ENCODE results near the gene MACF1.

The MACF1 gene

GRCh38 chr1:39226836-39227235 is 22.3 kb downstream of the MACF1 start:
- no peaks in the 10 kb centered on the region for H3K9me3 ChIP-seq (ENCODE audit: severe bottlenecking)
- H3K4me3 ChIP-seq (ENCODE audit: low read depth, low read length), result no peak overlapping the region
- no peak for TF ChIP-seq CTCF (IDR thresholded peaks at IDR 0.05; ENCODE audit: low read depth, low read length)
- DNase-seq, result no peak
- H3K27me3 ChIP-seq (ENCODE audit: insufficient read depth, low read depth, severe bottlenecking), result no peaks in the 10 kb centered on the region
- H3K36me3 ChIP-seq, result peaks cover 7% of the 10 kb centered on the region
- H3K27ac ChIP-seq, result no peak overlapping the region

DNA sequence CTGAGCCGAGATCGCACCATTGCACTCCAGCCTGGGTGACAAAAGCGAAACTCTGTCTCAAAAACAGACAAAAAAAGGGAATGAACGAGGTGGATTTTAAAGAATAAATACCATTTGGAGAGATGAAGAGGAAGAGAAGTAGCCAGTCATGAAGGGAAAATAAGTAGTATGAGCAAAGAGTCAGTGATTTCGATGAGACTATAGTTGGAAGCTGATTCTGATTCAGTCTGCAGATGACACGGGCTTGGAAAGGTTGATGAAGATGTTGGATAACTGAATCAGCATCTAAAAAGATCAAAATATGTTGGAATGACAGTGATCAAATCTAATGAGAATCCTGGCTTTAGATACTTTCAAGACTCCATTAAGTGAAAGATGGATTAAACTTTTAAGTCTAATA is 23.8 kb downstream of the MACF1 start:
- H3K27me3 ChIP-seq (ENCODE audit: insufficient read depth, low read depth, severe bottlenecking), result no peaks in the 10 kb centered on the region
- DNase-seq, result no peak
- peaks cover 17% of the 10 kb centered on the region for H3K36me3 ChIP-seq
- TF ChIP-seq CTCF (IDR thresholded peaks at IDR 0.05; ENCODE audit: low read depth, low read length), result no peak
- no peaks in the 10 kb centered on the region for H3K9me3 ChIP-seq (ENCODE audit: severe bottlenecking)
- no peak overlapping the region for H3K27ac ChIP-seq
- no peak overlapping the region for H3K4me3 ChIP-seq (ENCODE audit: low read depth, low read length)

GRCh38 chr1:39229504-39229903 is 25.0 kb downstream of the MACF1 start:
- H3K36me3 ChIP-seq, result peaks cover 19% of the 10 kb centered on the region
- H3K27ac ChIP-seq, result no peak overlapping the region
- no peaks in the 10 kb centered on the region for H3K9me3 ChIP-seq (ENCODE audit: severe bottlenecking)
- H3K27me3 ChIP-seq (ENCODE audit: insufficient read depth, low read depth, severe bottlenecking), result no peaks in the 10 kb centered on the region
- DNase-seq, result no peak
- no peak for TF ChIP-seq CTCF (IDR thresholded peaks at IDR 0.05; ENCODE audit: low read depth, low read length)
- no peak overlapping the region for H3K4me3 ChIP-seq (ENCODE audit: low read depth, low read length)

DNA sequence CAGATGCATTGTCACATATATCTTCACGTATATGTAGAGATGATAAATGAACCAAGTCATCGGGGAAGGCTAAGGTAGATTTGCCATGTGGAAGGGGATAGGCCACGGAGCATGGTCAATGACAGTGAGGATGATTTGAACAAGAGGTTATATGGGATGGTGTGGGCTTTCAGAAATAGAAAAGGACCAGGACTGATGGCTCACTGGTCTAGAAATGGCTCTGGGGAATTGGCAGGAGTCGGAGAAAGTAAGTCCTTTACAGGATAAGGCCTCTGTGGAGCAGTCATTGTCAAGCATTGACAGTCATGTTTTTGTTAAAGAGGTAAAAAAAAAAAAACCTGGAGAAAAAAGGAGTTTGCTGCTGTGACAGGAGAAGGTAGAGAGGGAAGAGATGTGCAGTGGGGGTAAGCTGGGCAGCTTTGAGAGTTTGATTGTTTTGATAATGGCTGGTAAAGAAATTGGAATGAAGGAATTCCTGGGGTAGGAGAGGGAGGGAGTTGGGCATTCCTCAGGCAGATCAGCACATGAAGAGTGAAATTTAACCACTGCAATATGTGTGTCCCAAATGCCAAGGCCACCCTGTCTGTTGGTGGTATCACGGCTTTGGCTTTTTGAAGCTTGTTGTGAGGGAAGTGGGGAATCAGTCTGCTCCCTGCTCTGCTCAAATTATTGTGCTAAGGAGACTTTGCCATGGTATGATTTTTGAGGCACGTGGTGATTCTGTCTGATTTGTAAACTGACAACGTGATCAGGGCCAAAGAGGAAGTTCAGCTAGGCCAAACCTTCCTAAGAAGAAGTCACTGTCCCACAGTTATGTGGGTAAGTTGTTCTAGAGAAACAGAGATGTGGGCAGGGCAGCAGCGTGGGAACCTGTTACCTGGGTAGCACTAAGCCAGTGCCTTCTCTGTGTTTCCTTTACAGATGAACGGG is 26.0 kb downstream of the MACF1 start:
- no peak for TF ChIP-seq CTCF (IDR thresholded peaks at IDR 0.05; ENCODE audit: low read depth, low read length)
- Histone ChIP-seq H3K4me3 (ENCODE audit: low read depth, low read length) (no peak overlapping the region), H3K9me3 (ENCODE audit: severe bottlenecking) (no peaks in the 10 kb centered on the region), H3K36me3 (peaks cover 19% of the 10 kb centered on the region), H3K27ac (no peak overlapping the region), H3K27me3 (ENCODE audit: insufficient read depth, low read depth, severe bottlenecking) (no peaks in the 10 kb centered on the region)
- no peak for DNase-seq

- no peaks in the 10 kb centered on the region for H3K27me3 ChIP-seq (ENCODE audit: insufficient read depth, low read depth, severe bottlenecking)
- no peak overlapping the region for H3K4me3 ChIP-seq (ENCODE audit: low read depth, low read length)
- H3K36me3 ChIP-seq, result peaks cover 22% of the 10 kb centered on the region
- TF ChIP-seq CTCF (IDR thresholded peaks at IDR 0.05; ENCODE audit: low read depth, low read length), result no peak
- no peaks in the 10 kb centered on the region for H3K9me3 ChIP-seq (ENCODE audit: severe bottlenecking)
- DNase-seq, result no peak
- no peak overlapping the region for H3K27ac ChIP-seq
These were observed 32.5 kb downstream of the MACF1 start for GRCh38 chr1:39236971-39237370.
